Choroid plexus epithelial cell (primary cell): Measurements from ENCODE around the gene ROR2.

Experiments used
- DNase-seq: peaks from one replicate; pipeline ENCODE4 v3.0.0-alpha.2; 2010; ENCODE audit warnings: low read depth
- H3K4me3 ChIP-seq: 2 replicates; pipeline ENCODE4 v1.5.1; 2011; ENCODE audit warnings: low read depth, mild to moderate bottlenecking, control low read depth, low read length, moderate library complexity
- TF ChIP-seq, protein P1 (sequence below): conservative IDR thresholded peaks from 2 replicates; pipeline ENCODE4 v1.5.1; 2011; ENCODE audit warnings: low read depth, mild to moderate bottlenecking, control low read depth, inconsistent platforms, low read length, moderate library complexity

The ROR2 gene

GRCh38 chr9:91725651-91726050 is 224.4 kb downstream of the ROR2 start:
- no peak for DNase-seq
- TF ChIP-seq, protein P1, sequence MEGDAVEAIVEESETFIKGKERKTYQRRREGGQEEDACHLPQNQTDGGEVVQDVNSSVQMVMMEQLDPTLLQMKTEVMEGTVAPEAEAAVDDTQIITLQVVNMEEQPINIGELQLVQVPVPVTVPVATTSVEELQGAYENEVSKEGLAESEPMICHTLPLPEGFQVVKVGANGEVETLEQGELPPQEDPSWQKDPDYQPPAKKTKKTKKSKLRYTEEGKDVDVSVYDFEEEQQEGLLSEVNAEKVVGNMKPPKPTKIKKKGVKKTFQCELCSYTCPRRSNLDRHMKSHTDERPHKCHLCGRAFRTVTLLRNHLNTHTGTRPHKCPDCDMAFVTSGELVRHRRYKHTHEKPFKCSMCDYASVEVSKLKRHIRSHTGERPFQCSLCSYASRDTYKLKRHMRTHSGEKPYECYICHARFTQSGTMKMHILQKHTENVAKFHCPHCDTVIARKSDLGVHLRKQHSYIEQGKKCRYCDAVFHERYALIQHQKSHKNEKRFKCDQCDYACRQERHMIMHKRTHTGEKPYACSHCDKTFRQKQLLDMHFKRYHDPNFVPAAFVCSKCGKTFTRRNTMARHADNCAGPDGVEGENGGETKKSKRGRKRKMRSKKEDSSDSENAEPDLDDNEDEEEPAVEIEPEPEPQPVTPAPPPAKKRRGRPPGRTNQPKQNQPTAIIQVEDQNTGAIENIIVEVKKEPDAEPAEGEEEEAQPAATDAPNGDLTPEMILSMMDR = no peak
- no peak overlapping the region for H3K4me3 ChIP-seq

DNA sequence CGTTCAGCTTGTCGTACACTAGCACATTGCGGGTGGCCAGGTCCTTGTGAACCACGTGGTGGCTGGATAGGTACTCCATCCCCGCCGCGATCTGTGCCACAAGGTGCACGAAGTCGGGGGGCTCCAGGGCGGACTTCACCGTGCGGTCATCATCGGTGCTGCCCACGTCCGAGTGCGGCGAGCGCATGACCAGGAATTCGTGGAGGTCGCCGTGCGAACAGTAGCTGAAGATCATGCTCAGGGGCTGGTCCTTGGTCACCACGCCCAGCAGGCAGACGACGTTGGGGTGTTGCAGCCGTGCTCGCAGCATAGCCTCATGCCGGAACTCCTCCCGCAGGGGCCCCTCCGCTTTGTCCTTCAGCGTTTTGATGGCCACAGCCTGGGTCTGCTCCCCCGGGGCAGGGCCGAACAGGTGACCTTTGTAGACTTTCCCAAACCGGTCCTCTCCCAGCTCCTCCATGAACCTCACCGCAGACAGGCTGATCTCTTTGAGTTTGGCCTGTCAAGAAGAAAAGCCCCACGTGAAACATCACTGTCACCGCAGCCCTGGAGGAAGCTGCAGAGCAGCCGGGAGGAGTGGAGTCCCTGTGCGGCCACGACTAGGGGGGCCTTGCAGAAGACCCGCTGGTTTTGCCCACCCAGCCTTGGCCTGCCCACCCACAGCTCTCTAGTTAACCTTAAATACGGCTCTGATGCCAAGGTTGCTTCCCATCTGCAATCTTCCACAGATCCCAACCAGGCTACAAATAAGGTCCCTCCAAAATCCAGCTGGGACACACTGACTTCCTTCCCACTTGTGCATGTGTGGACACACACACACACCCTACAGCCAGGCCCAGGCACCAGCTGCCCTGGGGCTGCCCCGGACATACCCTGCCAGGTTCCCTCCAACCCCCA is 225.2 kb downstream of the ROR2 start:
- H3K4me3 ChIP-seq = no peak overlapping the region
- TF ChIP-seq, protein P1 = no peak
- DNase-seq = no peak

GRCh38 chr9:91724068-91724440 is 226.0 kb downstream of the ROR2 start:
- H3K4me3 ChIP-seq = no peak overlapping the region
- TF ChIP-seq, protein P1 = no peak
- no peak for DNase-seq

DNA sequence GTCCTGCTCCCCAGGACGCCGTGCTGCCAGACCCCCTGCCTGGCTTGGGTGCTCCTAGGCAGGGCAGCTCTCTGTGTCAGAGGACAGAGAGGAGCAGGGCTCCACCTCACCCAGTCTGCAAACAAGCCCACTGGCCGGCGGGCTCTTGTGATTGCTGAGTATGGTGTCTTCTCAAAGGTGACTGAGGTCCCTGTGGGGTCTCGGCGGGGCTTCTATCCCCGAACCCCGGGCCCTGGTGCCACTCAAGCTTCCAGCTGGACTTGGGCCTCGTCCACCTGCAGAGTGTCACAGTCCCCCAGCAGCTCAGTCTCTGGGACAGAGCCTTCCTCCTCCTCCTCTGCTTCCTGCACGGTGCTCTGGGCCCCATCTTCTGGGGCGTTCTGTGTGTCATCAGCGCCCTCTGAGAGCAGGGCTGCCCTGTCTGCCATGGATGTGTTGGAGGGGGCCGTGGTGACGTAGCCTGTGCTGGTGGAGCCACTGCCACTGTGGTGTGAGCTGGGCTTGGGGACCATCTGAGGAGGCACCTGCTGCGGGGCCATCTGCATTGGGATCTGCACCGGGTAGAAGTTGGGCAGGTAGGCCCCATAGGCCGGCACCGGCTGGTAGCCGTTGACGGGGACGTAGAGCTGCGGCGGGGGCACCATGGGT is 226.5 kb downstream of the ROR2 start:
- H3K4me3 ChIP-seq = no peak overlapping the region
- DNase-seq = no peak
- TF ChIP-seq, protein P1 = no peak

- no peak for DNase-seq
- TF ChIP-seq, protein P1 = no peak
- no peak overlapping the region for H3K4me3 ChIP-seq
Measured at GRCh38 chr9:91720751-91721705, 229.0 kb downstream of the ROR2 start.

DNA sequence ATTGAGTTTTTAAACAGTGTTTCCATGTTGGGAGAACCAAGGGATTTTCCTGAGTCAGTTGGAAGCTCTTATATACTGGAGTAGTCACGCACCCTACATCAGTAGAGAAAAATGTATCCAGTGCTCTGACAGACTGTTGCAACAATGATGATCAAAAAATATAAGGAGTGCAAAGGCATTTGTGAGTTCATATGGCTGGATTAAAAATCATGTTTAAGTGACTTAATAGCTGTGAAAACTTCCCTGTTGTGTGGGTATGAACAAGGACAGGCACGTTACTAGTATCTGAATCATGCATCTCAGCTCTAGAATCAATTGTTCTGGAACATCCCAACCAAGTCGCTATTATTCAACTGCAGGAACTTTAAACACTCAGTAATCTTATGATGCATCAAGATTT is 229.7 kb downstream of the ROR2 start:
- no peak for DNase-seq
- H3K4me3 ChIP-seq = no peak overlapping the region
- TF ChIP-seq, protein P1 = no peak
